ENCODE results near the gene EHMT1. TPM values are rescaled to one million over a fixed set of nuclear protein-coding genes. Genes with fewer than 3 reads are reported as not detected.

EHMT1 gene
- total and polyA plus RNA-seq, 2 of the 8 experiments (the other 6 are each of a cell fraction or from before 2014, with no cell fraction given), result 95.7 to 163 TPM

DNA sequence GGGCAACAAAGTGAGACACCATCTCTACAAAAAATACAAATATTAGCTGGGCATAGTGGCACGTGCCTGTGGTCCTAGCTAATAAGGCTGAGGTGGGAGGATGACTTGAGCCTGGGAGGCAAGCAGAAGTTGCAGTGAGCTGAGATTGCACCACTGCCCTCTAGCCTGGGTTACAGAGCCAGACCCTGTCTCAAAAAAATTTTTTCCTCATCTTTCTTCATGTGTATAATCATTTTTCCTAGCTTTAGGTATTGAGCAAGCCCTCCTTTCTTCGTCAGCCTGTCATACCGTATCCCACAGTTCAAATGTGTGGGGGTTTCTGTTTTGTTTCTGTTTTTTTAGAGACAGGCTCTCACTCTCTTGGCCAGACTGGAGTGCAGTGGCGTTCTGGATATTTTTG is 41.3 kb downstream of the EHMT1 start:
- H3K9me3 ChIP-seq (ENCODE audit: insufficient read depth in 2 of 2, low read depth in 1 of 2, low read length in 1 of 2), result no peaks in the 10 kb centered on the region
- H2BK20ac ChIP-seq (ENCODE audit: low read length), result no peak overlapping the region
- H4K91ac ChIP-seq (replicated peaks; ENCODE audit: insufficient read length, low read length), result no peak overlapping the region
- H4K20me1 ChIP-seq (replicated peaks in 1 of 2; ENCODE audit: control insufficient read depth in 1 of 2, insufficient read depth in 2 of 2, low read length in 2 of 2), result peaks cover 0 to 9% of the 10 kb centered on the region in 2 experiments
- H3K18ac ChIP-seq (ENCODE audit: extremely low read depth, low read length), result no peak overlapping the region; the same call in 1 of the 2 replicates
- H3K27ac ChIP-seq (ENCODE audit: low read depth, low read length), result no peak overlapping the region
- no peak overlapping the region for H2AK5ac ChIP-seq (ENCODE audit: low read depth, low read length)
- H3K79me2 ChIP-seq (ENCODE audit: control insufficient read depth in 1 of 2, insufficient read depth in 2 of 2, low read length in 2 of 2), result peaks cover 3 to 94% of the 10 kb centered on the region in 2 experiments; a peak in 3 of 4 replicates
- peaks cover 7% of the 10 kb centered on the region; the same call in 1 of the 2 replicates for H3K79me1 ChIP-seq (ENCODE audit: low read depth, low read length)
- H3K9ac ChIP-seq (replicated peaks in 1 of 4; ENCODE audit: extremely low read depth in 1 of 4, low read depth in 3 of 4, low read length in 3 of 4), result no peak overlapping the region
- H2BK15ac ChIP-seq (ENCODE audit: low read length), result no peak overlapping the region
- H3K4me2 ChIP-seq (ENCODE audit: insufficient read depth in 1 of 2, low read depth in 2 of 2, low read length in 2 of 2), result no peak overlapping the region
- no peak overlapping the region for H3K56ac ChIP-seq (replicated peaks; ENCODE audit: insufficient read length, low read depth, low read length)
- H3K23ac ChIP-seq (ENCODE audit: insufficient read length), result no peak overlapping the region
- peaks cover under 1 to 21% (median 14%) of the 10 kb centered on the region in 4 experiments for H3K4me1 ChIP-seq (replicated peaks in 1 of 4; ENCODE audit: control insufficient read depth in 3 of 4, insufficient read depth in 4 of 4, low read length in 3 of 4)
- no peak overlapping the region for H3K14ac ChIP-seq (ENCODE audit: insufficient read length)
- DNase-seq (ENCODE audit: low read depth in 1 of 2, low spot score in 2 of 2) (no peak), FAIRE-seq (no peak)
- 93% methylated on average over 4 of the region's 4 CpGs; no CpG with 5 or more reads in 1 of the 2 experiments for WGBS, 2 experiments (ENCODE audit: extremely low coverage in 1 of 2, insufficient coverage in 1 of 2, insufficient read length in 1 of 2, insufficient replicate concordance in 2 of 2, low coverage in 1 of 2, low lambda C conversion rate in 2 of 2, missing lambda C conversion rate in 1 of 2)
- no peak overlapping the region for H4K5ac ChIP-seq (ENCODE audit: insufficient read length, low read depth, low read length)
- H2BK5ac ChIP-seq (ENCODE audit: low read depth, low read length), result no peak overlapping the region
- H2BK12ac ChIP-seq (ENCODE audit: low read depth, low read length), result no peak overlapping the region
- H4K8ac ChIP-seq (ENCODE audit: extremely low read depth, insufficient read depth, low read length), result no peak overlapping the region
- no peak overlapping the region for H2BK120ac ChIP-seq (replicated peaks; ENCODE audit: low read depth, low read length)
- H3K4me3 ChIP-seq (ENCODE audit: extremely low read depth in 1 of 4, insufficient read depth in 2 of 4, low read depth in 3 of 4, low read length in 4 of 4), result no peak overlapping the region
- no peaks in the 10 kb centered on the region for H3K27me3 ChIP-seq (replicated peaks in 1 of 4; ENCODE audit: control insufficient read depth in 3 of 4, extremely low read depth in 1 of 4, insufficient read depth in 3 of 4, low read length in 3 of 4)
- peaks cover 2% of the 10 kb centered on the region; the same call in 1 of the 2 replicates for H3K23me2 ChIP-seq (ENCODE audit: low read depth, low read length)
- H2AFZ ChIP-seq (ENCODE audit: low read length), result no peak overlapping the region
- POLR2A ChIA-PET (ENCODE audit: partially characterized antibody), result interaction anchor here (0.9 to 1.5 kb wide), 3 partner anchors 19 to 50 kb away, joined by 3 read pairs; no protein-coding TSS in a partner anchor
- CTCF ChIA-PET (ENCODE audit: partially characterized antibody), result interaction anchor here (1.3 to 1.5 kb wide), 2 partner anchors 13 to 19 kb away, joined by 4 to 5 read pairs; no protein-coding TSS in a partner anchor
- no peaks in the 10 kb centered on the region for H3K36me3 ChIP-seq (ENCODE audit: control insufficient read depth in 2 of 4, insufficient read depth in 4 of 4, low read length in 3 of 4)
- no peak overlapping the region for H3K4ac ChIP-seq (replicated peaks; ENCODE audit: insufficient read length, low read depth, low read length)
- TF ChIP-seq RAD21 (IDR thresholded peaks at IDR 0.05 in 1 of 2, conservative IDR thresholded peaks at IDR 0.05 in 1 of 2; ENCODE audit: low read depth in 2 of 2, low read length in 2 of 2) (no peak), SUZ12 (IDR thresholded peaks at IDR 0.05; ENCODE audit: low read length) (no peak), TEAD4 (IDR thresholded peaks at IDR 0.05; ENCODE audit: low read depth, low read length) (no peak), ZNF274 (IDR thresholded peaks at IDR 0.05; ENCODE audit: borderline replicate concordance, extremely low read depth, low read length) (no peak), TCF12 (IDR thresholded peaks at IDR 0.05; ENCODE audit: low read depth, low read length) (no peak), BCL11A (IDR thresholded peaks at IDR 0.05; ENCODE audit: low read depth in 2 of 2, low read length in 2 of 2) (no peak), SP2 (IDR thresholded peaks at IDR 0.05; ENCODE audit: low read length) (no peak), TAF7 (optimal IDR thresholded peaks at IDR 0.05; ENCODE audit: borderline replicate concordance, low read depth, low read length) (no peak), CTBP2 (IDR thresholded peaks at IDR 0.05; ENCODE audit: borderline replicate concordance, insufficient read depth, insufficient read length, low read length) (no peak), JUND (IDR thresholded peaks at IDR 0.05; ENCODE audit: low read length) (no peak)
- TF ChIP-seq, protein P1, sequence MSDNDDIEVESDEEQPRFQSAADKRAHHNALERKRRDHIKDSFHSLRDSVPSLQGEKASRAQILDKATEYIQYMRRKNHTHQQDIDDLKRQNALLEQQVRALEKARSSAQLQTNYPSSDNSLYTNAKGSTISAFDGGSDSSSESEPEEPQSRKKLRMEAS (IDR thresholded peaks at IDR 0.05), result no peak
- TF ChIP-seq, protein P2, sequence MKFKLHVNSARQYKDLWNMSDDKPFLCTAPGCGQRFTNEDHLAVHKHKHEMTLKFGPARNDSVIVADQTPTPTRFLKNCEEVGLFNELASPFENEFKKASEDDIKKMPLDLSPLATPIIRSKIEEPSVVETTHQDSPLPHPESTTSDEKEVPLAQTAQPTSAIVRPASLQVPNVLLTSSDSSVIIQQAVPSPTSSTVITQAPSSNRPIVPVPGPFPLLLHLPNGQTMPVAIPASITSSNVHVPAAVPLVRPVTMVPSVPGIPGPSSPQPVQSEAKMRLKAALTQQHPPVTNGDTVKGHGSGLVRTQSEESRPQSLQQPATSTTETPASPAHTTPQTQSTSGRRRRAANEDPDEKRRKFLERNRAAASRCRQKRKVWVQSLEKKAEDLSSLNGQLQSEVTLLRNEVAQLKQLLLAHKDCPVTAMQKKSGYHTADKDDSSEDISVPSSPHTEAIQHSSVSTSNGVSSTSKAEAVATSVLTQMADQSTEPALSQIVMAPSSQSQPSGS (IDR thresholded peaks at IDR 0.05; ENCODE audit: low read length), result no peak

All from H1 (cell line).